ENCODE data around the gene PRDM16.

The PRDM16 gene

GRCh38 chr1:3411806-3412205, 342.8 kb downstream of the PRDM16 start:
- no peaks in the 10 kb centered on the region for H3K4me1 ChIP-seq (ENCODE audit: insufficient read depth, low read length, poor library complexity, severe bottlenecking)
- no peaks in the 10 kb centered on the region for H3K79me2 ChIP-seq (ENCODE audit: insufficient read depth, low read length)
- H3K4me2 ChIP-seq (ENCODE audit: low read depth, low read length, poor library complexity, severe bottlenecking), result no peak overlapping the region
- H3K4me3 ChIP-seq (ENCODE audit: low read length, poor library complexity, severe bottlenecking), result no peak overlapping the region
- H3K36me3 ChIP-seq (ENCODE audit: insufficient read depth, low read length), result no peaks in the 10 kb centered on the region
- H4K20me1 ChIP-seq (ENCODE audit: insufficient read depth, low read length, poor library complexity, severe bottlenecking), result no peaks in the 10 kb centered on the region
- H3K9me3 ChIP-seq (ENCODE audit: insufficient read depth, low read depth, low read length), result peaks cover 1% of the 10 kb centered on the region; the same call in 1 of the 2 replicates
- no peaks in the 10 kb centered on the region for H3F3A ChIP-seq (ENCODE audit: low read depth)
- no peaks in the 10 kb centered on the region for H3K9me2 ChIP-seq (replicated peaks; ENCODE audit: low read depth, low read length)
- H2AFZ ChIP-seq (ENCODE audit: low read length), result no peak overlapping the region
- no peaks in the 10 kb centered on the region for H3K27me3 ChIP-seq (ENCODE audit: insufficient read depth, low read length, poor library complexity, severe bottlenecking)
- no peak overlapping the region for H3K9ac ChIP-seq (ENCODE audit: low read depth, low read length, poor library complexity, severe bottlenecking)
- TF ChIP-seq EZH2phosphoT487 (IDR thresholded peaks at IDR 0.05; ENCODE audit: borderline replicate concordance) (no peak), CTCF (conservative IDR thresholded peaks at IDR 0.05; ENCODE audit: low read length) (no peak)

DNA sequence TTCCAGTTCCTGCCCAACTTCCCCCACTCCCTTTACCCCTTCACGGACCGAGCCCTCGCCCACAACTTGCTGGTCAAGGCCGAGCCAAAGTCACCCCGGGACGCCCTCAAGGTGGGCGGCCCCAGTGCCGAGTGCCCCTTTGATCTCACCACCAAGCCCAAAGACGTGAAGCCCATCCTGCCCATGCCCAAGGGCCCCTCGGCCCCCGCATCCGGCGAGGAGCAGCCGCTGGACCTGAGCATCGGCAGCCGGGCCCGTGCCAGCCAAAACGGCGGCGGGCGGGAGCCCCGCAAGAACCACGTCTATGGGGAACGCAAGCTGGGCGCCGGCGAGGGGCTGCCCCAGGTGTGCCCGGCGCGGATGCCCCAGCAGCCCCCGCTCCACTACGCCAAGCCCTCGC, 343.4 kb downstream of the PRDM16 start:
- no peaks in the 10 kb centered on the region for H3K9me2 ChIP-seq (replicated peaks; ENCODE audit: low read depth, low read length)
- TF ChIP-seq CTCF (conservative IDR thresholded peaks at IDR 0.05; ENCODE audit: low read length) (no peak), EZH2phosphoT487 (IDR thresholded peaks at IDR 0.05; ENCODE audit: borderline replicate concordance) (no peak)
- H3K9ac ChIP-seq (ENCODE audit: low read depth, low read length, poor library complexity, severe bottlenecking), result no peak overlapping the region
- H3K9me3 ChIP-seq (ENCODE audit: insufficient read depth, low read depth, low read length), result peaks cover 4% of the 10 kb centered on the region; the same call in 1 of the 2 replicates
- H2AFZ ChIP-seq (ENCODE audit: low read length), result no peak overlapping the region
- H4K20me1 ChIP-seq (ENCODE audit: insufficient read depth, low read length, poor library complexity, severe bottlenecking), result no peaks in the 10 kb centered on the region
- H3K4me2 ChIP-seq (ENCODE audit: low read depth, low read length, poor library complexity, severe bottlenecking), result no peak overlapping the region
- H3K79me2 ChIP-seq (ENCODE audit: insufficient read depth, low read length), result no peaks in the 10 kb centered on the region
- no peaks in the 10 kb centered on the region for H3K27me3 ChIP-seq (ENCODE audit: insufficient read depth, low read length, poor library complexity, severe bottlenecking)
- no peaks in the 10 kb centered on the region for H3K36me3 ChIP-seq (ENCODE audit: insufficient read depth, low read length)
- no peak overlapping the region for H3K4me3 ChIP-seq (ENCODE audit: low read length, poor library complexity, severe bottlenecking)
- H3K4me1 ChIP-seq (ENCODE audit: insufficient read depth, low read length, poor library complexity, severe bottlenecking), result no peaks in the 10 kb centered on the region
- H3F3A ChIP-seq (ENCODE audit: low read depth), result no peaks in the 10 kb centered on the region

- no peaks in the 10 kb centered on the region for H3K27me3 ChIP-seq (ENCODE audit: insufficient read depth, low read length, poor library complexity, severe bottlenecking)
- H3K79me2 ChIP-seq (ENCODE audit: insufficient read depth, low read length), result no peaks in the 10 kb centered on the region
- H3K9ac ChIP-seq (ENCODE audit: low read depth, low read length, poor library complexity, severe bottlenecking), result no peak overlapping the region
- no peaks in the 10 kb centered on the region for H3K36me3 ChIP-seq (ENCODE audit: insufficient read depth, low read length)
- H3K4me2 ChIP-seq (ENCODE audit: low read depth, low read length, poor library complexity, severe bottlenecking), result no peak overlapping the region
- peaks cover 4% of the 10 kb centered on the region; the same call in 1 of the 2 replicates for H3K9me3 ChIP-seq (ENCODE audit: insufficient read depth, low read depth, low read length)
- H4K20me1 ChIP-seq (ENCODE audit: insufficient read depth, low read length, poor library complexity, severe bottlenecking), result no peaks in the 10 kb centered on the region
- no peaks in the 10 kb centered on the region for H3K4me1 ChIP-seq (ENCODE audit: insufficient read depth, low read length, poor library complexity, severe bottlenecking)
- TF ChIP-seq EZH2phosphoT487 (IDR thresholded peaks at IDR 0.05; ENCODE audit: borderline replicate concordance) (no peak), CTCF (conservative IDR thresholded peaks at IDR 0.05; ENCODE audit: low read length) (no peak)
- H3F3A ChIP-seq (ENCODE audit: low read depth), result no peaks in the 10 kb centered on the region
- no peaks in the 10 kb centered on the region for H3K9me2 ChIP-seq (replicated peaks; ENCODE audit: low read depth, low read length)
- H3K4me3 ChIP-seq (ENCODE audit: low read length, poor library complexity, severe bottlenecking), result no peak overlapping the region
- H2AFZ ChIP-seq (ENCODE audit: low read length), result no peak overlapping the region
Measured at GRCh38 chr1:3413975-3414710, 345.1 kb downstream of the PRDM16 start.
